HEK293 (cell line): ENCODE data around the gene LMOD1.

Source experiments
- CTCF ChIA-PET: fragments of 350-600 bp; formaldehyde crosslinking; extraction: SDS; loops from one replicate; lab custom pipeline; 2021; ENCODE audit warnings: antibody characterized with exemption; lab: Yijun Ruan, JAX
- POLR2A ChIA-PET: fragments of 300-600 bp; formaldehyde crosslinking; extraction: SDS; loops from one replicate; lab custom pipeline; 2020; ENCODE audit warnings: antibody characterized with exemption, inconsistent platforms; lab: Yijun Ruan, JAX
- H3K27ac ChIP-seq: fragments of 200-500 bp; sonication (Bioruptor generic); 2 replicates; pipeline ENCODE4 v1.5.1; 2014; ENCODE audit warnings: low read depth, low read length, control low read depth, inconsistent platforms; ENCODE audit errors: extremely low read depth
- H3K36me3 ChIP-seq, 2 experiments: fragments of 200-500 bp in 1 of 2; sonication (Bioruptor generic) in 1 of 2; 1 replicate in 1 of 2; 2 replicates in 1 of 2; pipeline ENCODE4 v1.5.1; 2014 to 2017; ENCODE audit warnings: inconsistent platforms in 2 of 2, low read length in 2 of 2; ENCODE audit not compliant: control insufficient read depth in 2 of 2, insufficient read depth in 1 of 2
- H3K4me1 ChIP-seq: fragments of 200-500 bp; sonication (Bioruptor generic); 2 replicates; pipeline ENCODE4 v1.5.1; 2014; ENCODE audit warnings: mild to moderate bottlenecking, low read length, inconsistent platforms; ENCODE audit not compliant: control insufficient read depth, insufficient read depth
- H3K4me3 ChIP-seq: 2 replicates; pipeline ENCODE4 v1.5.1; 2011; ENCODE audit warnings: low read depth, mild to moderate bottlenecking, control low read depth, low read length, moderate library complexity
- H3K9me3 ChIP-seq: fragments of 200-500 bp; sonication (Bioruptor generic); 2 replicates; pipeline ENCODE4 v1.5.1; 2014; ENCODE audit warnings: low read depth, low read length, inconsistent platforms; ENCODE audit not compliant: control insufficient read depth, insufficient read depth
- GLI4 ChIP-seq: fragments of 450-650 bp; formaldehyde crosslinking; IDR thresholded peaks from 2 replicates; pipeline ENCODE4 v1.5.1; 2016; ENCODE audit warnings: missing biosample characterization, missing genetic modification characterization
- GLIS2 ChIP-seq: fragments of 450-650 bp; formaldehyde crosslinking; IDR thresholded peaks from 2 replicates; pipeline ENCODE4 v1.5.1; 2016; ENCODE audit warnings: missing biosample characterization, missing genetic modification characterization
- MEIS1 ChIP-seq: sonication (generic); formaldehyde crosslinking; IDR thresholded peaks from 2 replicates; pipeline ENCODE4 v1.8.1; 2022; ENCODE audit warnings: missing genetic modification reagents, mild to moderate bottlenecking, borderline replicate concordance
- ZBTB10 ChIP-seq: fragments of 450-650 bp; formaldehyde crosslinking; IDR thresholded peaks from 2 replicates; pipeline ENCODE4 v1.5.1; 2016; ENCODE audit warnings: missing biosample characterization, missing genetic modification characterization
- ZBTB17 ChIP-seq: fragments of 450-650 bp; formaldehyde crosslinking; IDR thresholded peaks from 2 replicates; pipeline ENCODE4 v1.5.1; 2016; ENCODE audit warnings: missing biosample characterization, missing genetic modification characterization
- ZBTB6 ChIP-seq: fragments of 450-650 bp; formaldehyde crosslinking; IDR thresholded peaks from 2 replicates; pipeline ENCODE4 v1.5.1; 2017; ENCODE audit warnings: missing biosample characterization, missing genetic modification characterization
- ZNF146 ChIP-seq: fragments of 450-650 bp; formaldehyde crosslinking; IDR thresholded peaks from 2 replicates; pipeline ENCODE4 v1.5.1; 2016; ENCODE audit warnings: missing biosample characterization, missing genetic modification characterization
- ZNF155 ChIP-seq: fragments of 450-650 bp; formaldehyde crosslinking; IDR thresholded peaks from 2 replicates; pipeline ENCODE4 v1.5.1; 2016; ENCODE audit warnings: missing biosample characterization, missing genetic modification characterization
- ZNF157 ChIP-seq: fragments of 450-650 bp; formaldehyde crosslinking; IDR thresholded peaks from 2 replicates; pipeline ENCODE4 v1.5.1; 2016; ENCODE audit warnings: missing biosample characterization, missing genetic modification characterization
- ZNF214 ChIP-seq: fragments of 450-650 bp; formaldehyde crosslinking; IDR thresholded peaks from 2 replicates; pipeline ENCODE4 v1.5.1; 2017; ENCODE audit warnings: missing biosample characterization, mild to moderate bottlenecking, missing genetic modification characterization, borderline replicate concordance
- ZNF324 ChIP-seq: fragments of 450-650 bp; formaldehyde crosslinking; IDR thresholded peaks from 2 replicates; pipeline ENCODE4 v1.5.1; 2016; ENCODE audit warnings: missing biosample characterization, missing genetic modification characterization
- ZNF37A ChIP-seq: fragments of 450-650 bp; IDR thresholded peaks from 2 replicates; pipeline ENCODE4 v1.5.1; 2018; ENCODE audit warnings: missing biosample characterization, missing genetic modification characterization
- ZNF433 ChIP-seq: fragments of 450-650 bp; formaldehyde crosslinking; IDR thresholded peaks from 2 replicates; pipeline ENCODE4 v1.5.1; 2016; ENCODE audit warnings: missing biosample characterization, missing genetic modification characterization, low read depth
- ZNF514 ChIP-seq: fragments of 450-650 bp; formaldehyde crosslinking; IDR thresholded peaks from 2 replicates; pipeline ENCODE4 v1.5.1; 2016; ENCODE audit warnings: missing biosample characterization, missing genetic modification characterization
- ZNF585B ChIP-seq: fragments of 450-650 bp; formaldehyde crosslinking; IDR thresholded peaks from 2 replicates; pipeline ENCODE4 v1.5.1; 2016; ENCODE audit warnings: missing biosample characterization, missing genetic modification characterization
- ZNF670 ChIP-seq: fragments of 450-650 bp; formaldehyde crosslinking; IDR thresholded peaks from 2 replicates; pipeline ENCODE4 v1.5.1; 2016; ENCODE audit warnings: missing biosample characterization, missing genetic modification characterization, low read depth
- ZNF76 ChIP-seq: fragments of 450-650 bp; formaldehyde crosslinking; IDR thresholded peaks from 2 replicates; pipeline ENCODE4; 2016; ENCODE audit warnings: low read depth, missing biosample characterization, missing genetic modification characterization, borderline replicate concordance
- ZNF768 ChIP-seq: fragments of 450-650 bp; formaldehyde crosslinking; IDR thresholded peaks from 2 replicates; pipeline ENCODE4 v1.5.1; 2018; ENCODE audit warnings: missing biosample characterization, mild to moderate bottlenecking, missing genetic modification characterization
- ZNF777 ChIP-seq: fragments of 450-650 bp; formaldehyde crosslinking; IDR thresholded peaks from 2 replicates; pipeline ENCODE4 v1.5.1; 2017; ENCODE audit warnings: missing biosample characterization, missing genetic modification characterization, borderline replicate concordance

Gene LMOD1

GRCh38 chr1:201944639-201945038 is 1.7 kb downstream of the LMOD1 start (continued):
- TF ChIP-seq ZBTB10 (tag by site-specific recombination) (no peak), ZBTB6 (tag by site-specific recombination) (no peak)

- Histone ChIP-seq H3K27ac (no peak overlapping the region), H3K9me3 (no peaks in the 10 kb centered on the region), H3K4me1 (no peaks in the 10 kb centered on the region), H3K4me3 (no peak overlapping the region), H3K36me3 (no peaks in the 10 kb centered on the region)
- ChIA-PET CTCF (interaction anchor here (0.6 to 2.6 kb wide), 3 partner anchors 10 to 81 kb away, joined by 3 to 11 read pairs (median 5); no protein-coding TSS in a partner anchor), POLR2A (no interaction called here)
- no peak for TF ChIP-seq ZNF670
- TF ChIP-seq ZNF157 (tag by site-specific recombination), result no peak
- no peak for TF ChIP-seq ZNF768
- no peak for TF ChIP-seq GLIS2 (tag by site-specific recombination)
- no peak for TF ChIP-seq ZNF324 (tag by site-specific recombination)
- TF ChIP-seq MEIS1 (CRISPR knock-in tag), result no peak
- no peak for TF ChIP-seq ZNF76 (tag by site-specific recombination)
- no peak for TF ChIP-seq ZNF37A (tag by site-specific recombination)
- TF ChIP-seq ZBTB17 (tag by site-specific recombination), result no peak
- no peak for TF ChIP-seq ZNF433 (tag by site-specific recombination)
- no peak for TF ChIP-seq GLI4
- no peak for TF ChIP-seq ZNF777 (tag by site-specific recombination)
- no peak for TF ChIP-seq ZNF146 (tag by site-specific recombination)
Observed at GRCh38 chr1:201944002-201944401, 2.3 kb downstream of the LMOD1 start.

GRCh38 chr1:201942129-201942495 is 4.2 kb downstream of the LMOD1 start:
- TF ChIP-seq ZNF214 (tag by site-specific recombination) (no peak), ZNF514 (tag by site-specific recombination) (no peak), ZNF585B (peak; percentile 77), ZNF155 (tag by site-specific recombination) (no peak)
- CTCF ChIA-PET, result interaction anchor here (1.0 to 4.2 kb wide), 2 partner anchors 31 to 46 kb away, joined by 5 to 18 read pairs; no protein-coding TSS in a partner anchor
- Histone ChIP-seq H3K4me3 (no peak overlapping the region), H3K36me3 (no peaks in the 10 kb centered on the region), H3K4me1 (no peaks in the 10 kb centered on the region), H3K27ac (no peak overlapping the region), H3K9me3 (no peaks in the 10 kb centered on the region)
- POLR2A ChIA-PET, result no interaction called here
